H1 (cell line): Measurements from ENCODE around the gene RNPEPL1. TPM values are rescaled to one million over a fixed set of nuclear protein-coding genes. Genes with fewer than 3 reads are reported as not detected.

ENCODE experiments used
- EGR1 ChIP-seq: IDR thresholded peaks from 2 replicates; pipeline ENCODE4 v1.6.1; 2011; ENCODE audit warnings: low read depth, low read length, borderline replicate concordance
- RBBP5 ChIP-seq: IDR thresholded peaks from 2 replicates; pipeline ENCODE4 v1.7.1; 2012; ENCODE audit warnings: low read depth, mild to moderate bottlenecking, inconsistent platforms, low read length, moderate library complexity, borderline replicate concordance
- SIX5 ChIP-seq: IDR thresholded peaks from 2 replicates; pipeline ENCODE4 v1.6.1; 2011; ENCODE audit warnings: mild to moderate bottlenecking, low read depth, low read length
- TCF12 ChIP-seq: IDR thresholded peaks from 2 replicates; pipeline ENCODE4 v1.6.1; 2011; ENCODE audit warnings: low read depth, mild to moderate bottlenecking, low read length
- polyA plus RNA-seq, 7 experiments: library from polyadenylated mRNA; depleted of rRNA in 3 of 7; stranded (reverse) in 5 of 7; unstranded in 2 of 7; fragments of >200 nt in 5 of 7; fragments of 200-250 nt in 2 of 7; gene quantifications; 1 replicate in 5 of 7; 2 replicates in 1 of 7; 4 replicates in 1 of 7; pipeline versions ENCODE4 v1.2.1 to v1.2.3, GENCODE V29; 2011 to 2013; ENCODE audit warnings: missing spikeins in 2 of 7, mixed read lengths in 2 of 7
- total RNA-seq: library from RNA; stranded (reverse); fragmentation: NEBNext Ultra II Directional; extraction: Animal tissue kit (Norgen Biotek cat#: 25700); gene quantifications from 2 replicates; pipeline ENCODE4 v1.2.1, GENCODE V29; 2021

Gene RNPEPL1
- total and polyA plus RNA-seq, 2 of the 8 experiments (the other 6 are each of a cell fraction or from before 2014, with no cell fraction given), result 9.0 to 11.3 TPM

GRCh38 chr2:240594511-240595380 is 26.5 kb downstream of the RNPEPL1 start (continued):
- TF ChIP-seq TCF12 (no peak), RBBP5 (no peak), EGR1 (no peak), SIX5 (no peak)
